ENCODE measurements around the gene SRGAP2B.
"Not testable (repeated sequence)": the region's sequence is repeated elsewhere in the genome, so short reads cannot be mapped to it uniquely, and the experiment has no call there.

Gene SRGAP2B

DNA sequence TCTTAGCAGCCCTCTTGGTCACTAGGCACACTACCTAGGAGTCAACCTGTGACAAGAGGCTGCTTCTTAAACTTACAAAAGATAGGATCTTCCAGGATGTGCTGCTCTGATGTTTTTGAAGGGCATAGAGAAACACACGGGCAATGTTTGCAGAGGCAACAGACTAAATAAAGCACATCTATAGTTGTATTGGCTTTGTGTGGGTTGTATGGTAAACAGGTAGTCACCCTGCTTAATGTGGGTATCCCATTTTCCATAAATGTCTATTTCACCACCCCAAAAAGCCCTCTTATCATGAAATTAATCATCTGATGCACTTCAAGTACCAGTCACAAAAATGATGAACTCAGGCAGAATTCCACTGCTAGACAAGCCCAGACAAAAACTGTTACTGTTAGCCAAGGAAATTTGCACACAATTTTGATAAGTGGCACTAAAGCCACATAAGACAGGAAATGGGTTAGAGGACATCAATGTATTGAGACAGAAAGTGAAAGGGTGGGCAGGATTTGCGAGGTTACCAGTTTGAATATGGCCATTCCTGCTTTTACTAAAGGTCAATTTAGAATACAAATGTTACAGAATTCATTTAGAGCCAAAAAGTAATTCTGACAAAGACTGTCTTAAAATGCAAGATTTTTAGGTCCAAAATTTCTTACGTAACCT, 205.5 kb downstream of the SRGAP2B start:
- not testable (repeated sequence) for DNase-seq

DNA sequence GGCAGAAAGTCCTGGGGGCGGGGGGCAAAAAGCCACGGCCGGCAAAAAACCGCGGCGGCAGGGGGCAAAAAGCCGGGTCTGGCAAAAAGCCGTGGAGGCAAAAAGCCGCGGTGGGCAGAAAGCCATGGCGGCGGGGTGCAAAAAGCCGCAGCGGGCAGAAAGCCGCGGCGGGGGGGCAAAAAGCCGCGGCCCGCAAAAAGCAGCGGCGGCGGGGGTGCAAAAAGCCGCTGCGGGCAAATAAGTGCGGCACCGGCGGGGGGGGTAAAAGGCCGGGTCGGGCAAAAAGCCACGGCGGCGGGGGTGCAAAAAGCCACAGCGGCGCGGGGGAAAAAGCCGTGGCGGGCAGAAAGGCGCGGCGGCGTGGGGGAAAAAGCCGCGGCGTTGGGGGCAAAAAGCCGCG, 212.1 kb downstream of the SRGAP2B start:
- DNase-seq, result peak; percentile 63

DNA sequence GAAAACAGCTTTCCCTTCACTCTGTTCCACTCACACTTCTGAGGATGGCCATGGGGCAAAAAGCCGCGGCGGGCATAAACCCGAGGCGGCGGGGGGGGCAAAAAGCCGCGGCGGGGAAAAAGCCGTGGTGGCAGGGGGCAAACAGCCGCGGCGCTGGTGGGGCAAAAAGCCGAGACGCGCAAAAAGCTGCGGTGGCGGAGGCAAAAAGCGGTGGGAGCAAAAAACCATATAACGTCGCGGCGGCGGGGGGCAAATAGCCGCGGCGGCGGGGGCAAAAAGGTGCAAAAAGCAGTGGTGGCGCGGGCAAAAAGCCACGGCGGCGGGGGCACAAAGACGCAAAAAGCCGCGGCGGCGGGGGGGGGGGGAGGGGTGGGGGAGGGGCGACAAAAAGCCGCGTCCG, 212.8 kb downstream of the SRGAP2B start:
- not testable (repeated sequence) for DNase-seq

DNA sequence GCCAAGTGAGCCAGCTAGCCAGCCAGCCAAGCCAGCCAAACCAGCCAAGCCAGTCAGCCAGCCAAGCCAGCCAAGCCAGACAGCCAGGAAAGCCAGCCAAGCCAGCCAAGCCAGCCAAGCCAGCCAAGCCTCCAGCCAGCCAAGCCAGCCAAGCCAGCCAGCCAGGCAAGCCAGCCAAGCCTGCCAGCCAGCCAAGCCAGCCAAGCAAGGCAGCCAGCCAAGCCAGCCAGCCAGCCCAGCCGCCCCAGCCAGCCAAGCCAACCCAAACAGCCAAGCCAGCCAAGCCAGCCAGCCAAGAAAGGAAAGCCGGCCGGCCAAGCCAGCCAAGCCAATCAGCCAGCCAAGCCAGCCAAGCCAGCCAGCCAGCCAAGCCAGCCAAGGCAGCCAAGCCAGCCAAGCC, 236.5 kb downstream of the SRGAP2B start:
- DNase-seq, result not testable (repeated sequence)

Data from activated CD8-positive, alpha-beta memory T cell treated with anti-CD3 and anti-CD28 coated beads, Interleukin-2, amount 50 U/mL, for 48 hours (primary cell).